Fibroblast of skin of right biceps (primary cell): ENCODE measurements around the gene MPHOSPH9.
A peak's percentile ranks its signal among the peaks of the same experiment; 100 is the strongest.
"Not testable (repeated sequence)": the region's sequence is repeated elsewhere in the genome, so short reads cannot be mapped to it uniquely, and the experiment has no call there.

Experiments
- DNase-seq: peaks from one replicate; pipeline ENCODE4 v3.0.0-alpha.2; 2013

MPHOSPH9 gene

GRCh38 chr12:123207815-123208214 is 25.1 kb downstream of the MPHOSPH9 start:
- DNase-seq = not testable (repeated sequence)

GRCh38 chr12:123206794-123207193 is 26.1 kb downstream of the MPHOSPH9 start:
- DNase-seq = peak; percentile 5

- DNase-seq = no peak
Measured at GRCh38 chr12:123200414-123200813, 32.5 kb downstream of the MPHOSPH9 start.

- no peak for DNase-seq
Measured at GRCh38 chr12:123199936-123200335, 33.0 kb downstream of the MPHOSPH9 start.

- no peak for DNase-seq
Measured at GRCh38 chr12:123187637-123188036, 45.3 kb downstream of the MPHOSPH9 start.

GRCh38 chr12:123180171-123180570 is 52.8 kb downstream of the MPHOSPH9 start:
- no peak for DNase-seq

- no peak for DNase-seq
Measured at GRCh38 chr12:123171967-123172366, 61.0 kb downstream of the MPHOSPH9 start.

- DNase-seq = no peak
Measured at GRCh38 chr12:123167329-123167728, 65.6 kb downstream of the MPHOSPH9 start.

GRCh38 chr12:123165537-123165936 is 67.4 kb downstream of the MPHOSPH9 start:
- DNase-seq = no peak

- no peak for DNase-seq
Measured at GRCh38 chr12:123164710-123165261, 68.2 kb downstream of the MPHOSPH9 start.

GRCh38 chr12:123164222-123164621 is 68.7 kb downstream of the MPHOSPH9 start:
- DNase-seq = no peak

- DNase-seq = no peak
Measured at GRCh38 chr12:123163227-123163626, 69.7 kb downstream of the MPHOSPH9 start.

- no peak for DNase-seq
Measured at GRCh38 chr12:123160801-123161487, 72.0 kb downstream of the MPHOSPH9 start.

GRCh38 chr12:123153906-123154305 is 79.0 kb downstream of the MPHOSPH9 start:
- no peak for DNase-seq

GRCh38 chr12:123152833-123153232 is 80.1 kb downstream of the MPHOSPH9 start:
- DNase-seq = no peak

- DNase-seq = peak; percentile 24
Measured at GRCh38 chr12:123151457-123152454, 81.2 kb downstream of the MPHOSPH9 start.

- peak; percentile 73 for DNase-seq
Measured at GRCh38 chr12:123150744-123151456, 82.0 kb downstream of the MPHOSPH9 start, which contains the start of gene PITPNM2. Gene PITPNM2 (minus strand): TSS chr12:123151090. CDS start chr12:123034590, 116,500 bp downstream.

GRCh38 chr12:123150275-123150743 is 82.6 kb downstream of the MPHOSPH9 start:
- DNase-seq = peak; percentile 36

- DNase-seq = no peak
Measured at GRCh38 chr12:123149501-123150274, 83.3 kb downstream of the MPHOSPH9 start.

- no peak for DNase-seq
Measured at GRCh38 chr12:123149088-123149487, 83.9 kb downstream of the MPHOSPH9 start.

- no peak for DNase-seq
Measured at GRCh38 chr12:123148655-123149054, 84.3 kb downstream of the MPHOSPH9 start.

GRCh38 chr12:123148223-123148622 is 84.7 kb downstream of the MPHOSPH9 start:
- no peak for DNase-seq
